H1 (cell line): ENCODE measurements around the gene TRIM14. TPM values are rescaled to one million over a fixed set of nuclear protein-coding genes. Genes with fewer than 3 reads are reported as not detected.

Experiments used
- CTCF ChIA-PET: fragments of 300-600 bp; sonication (Branson Sonifier 250); formaldehyde crosslinking; loops from one replicate; lab custom pipeline; 2021; ENCODE audit not compliant: partially characterized antibody; lab: Charles Lee
- POLR2A ChIA-PET: fragments of 300-600 bp; sonication (Branson Sonifier 250); formaldehyde crosslinking; loops from one replicate; lab custom pipeline; 2021; ENCODE audit warnings: inconsistent platforms; ENCODE audit not compliant: partially characterized antibody; lab: Charles Lee
- DNase-seq, 2 experiments: peaks; one replicate each; pipeline versions ENCODE4 v3.0.0 to v3.0.0-alpha.2; 2010 to 2022; ENCODE audit warnings: low spot score in 2 of 2, low read depth in 1 of 2, mixed read lengths in 1 of 2
- FAIRE-seq: peaks from 2 replicates; lab custom pipeline; 2011; peaks lifted over from hg19 to GRCh38; lab: Jason Lieb, UNC
- H2AFZ ChIP-seq: 2 replicates; pipeline ENCODE4 v1.8.1; 2012; ENCODE audit warnings: low read length, inconsistent platforms
- H2AK5ac ChIP-seq: 2 replicates; pipeline ENCODE4 v1.6.1; 2013; ENCODE audit warnings: low read depth, low read length
- H2BK120ac ChIP-seq: replicated peaks from 2 replicates; pipeline ENCODE3; 2013; ENCODE audit warnings: low read depth, low read length, inconsistent platforms
- H2BK12ac ChIP-seq: 2 replicates; pipeline ENCODE4 v1.6.1; 2013; ENCODE audit warnings: low read depth, low read length
- H2BK15ac ChIP-seq: 2 replicates; pipeline ENCODE4 v1.6.1; 2013; ENCODE audit warnings: low read length
- H2BK20ac ChIP-seq: 2 replicates; pipeline ENCODE4 v1.6.1; 2013; ENCODE audit warnings: low read length
- H2BK5ac ChIP-seq: 2 replicates; pipeline ENCODE4 v1.6.1; 2013; ENCODE audit warnings: low read depth, low read length
- H3K14ac ChIP-seq: 2 replicates; pipeline ENCODE4 v1.6.1; 2013; ENCODE audit warnings: inconsistent platforms; ENCODE audit not compliant: insufficient read length
- H3K18ac ChIP-seq: 2 replicates; pipeline ENCODE4 v1.6.1; 2013; ENCODE audit warnings: low read length; ENCODE audit errors: extremely low read depth
- H3K23ac ChIP-seq: 2 replicates; pipeline ENCODE4 v1.6.1; 2013; ENCODE audit warnings: inconsistent platforms; ENCODE audit not compliant: insufficient read length
- H3K23me2 ChIP-seq: 2 replicates; pipeline ENCODE4 v1.6.1; 2013; ENCODE audit warnings: low read depth, low read length
- H3K27ac ChIP-seq: 2 replicates; pipeline ENCODE4 v1.6.1; 2011; ENCODE audit warnings: low read depth, low read length, inconsistent platforms
- H3K27me3 ChIP-seq, 4 experiments: replicated peaks in 1 of 4; 1 replicate in 1 of 4; 2 replicates in 3 of 4; pipeline versions ENCODE4 v1.6.1 to v1.8.1; 2011 to 2013; ENCODE audit warnings: low read length in 3 of 4, mild to moderate bottlenecking in 3 of 4, inconsistent platforms in 2 of 4, mixed read lengths in 2 of 4, moderate library complexity in 1 of 4; ENCODE audit not compliant: control insufficient read depth in 3 of 4, insufficient read depth in 3 of 4; ENCODE audit errors: extremely low read depth in 1 of 4
- H3K36me3 ChIP-seq, 4 experiments: 2 replicates each; pipeline versions ENCODE4 v1.6.1 to v1.8.1; 2011 to 2013; ENCODE audit warnings: mild to moderate bottlenecking in 4 of 4, low read length in 3 of 4, moderate library complexity in 2 of 4, control low read depth in 1 of 4, inconsistent platforms in 1 of 4; ENCODE audit not compliant: insufficient read depth in 4 of 4, control insufficient read depth in 2 of 4
- H3K4ac ChIP-seq: replicated peaks from 2 replicates; pipeline ENCODE3; 2013; ENCODE audit warnings: low read length, low read depth, mixed read lengths, inconsistent platforms; ENCODE audit not compliant: insufficient read length
- H3K4me1 ChIP-seq, 4 experiments: replicated peaks in 1 of 4; 1 replicate in 1 of 4; 2 replicates in 3 of 4; pipeline versions ENCODE4 v1.6.1 to v1.8.1; 2011 to 2013; ENCODE audit warnings: low read length in 3 of 4, inconsistent platforms in 2 of 4, mixed read lengths in 1 of 4; ENCODE audit not compliant: insufficient read depth in 4 of 4, control insufficient read depth in 3 of 4
- H3K4me2 ChIP-seq, 2 experiments: 2 replicates each; pipeline versions ENCODE4 v1.6.1 to v1.8.1; 2011 to 2013; ENCODE audit warnings: low read depth in 2 of 2, low read length in 2 of 2, control low read depth in 1 of 2, inconsistent platforms in 1 of 2, mild to moderate bottlenecking in 1 of 2; ENCODE audit not compliant: insufficient read depth in 1 of 2
- H3K4me3 ChIP-seq, 4 experiments: fragments of 200-600, 300-600 bp in 1 of 4; sonication (generic), shearing (Covaris generic), sonication (Bioruptor Twin) in 1 of 4; 2 replicates each; pipeline versions ENCODE4 v1.5.1 to v1.8.1; 2011 to 2016; ENCODE audit warnings: low read length in 4 of 4, low read depth in 3 of 4, control low read depth in 2 of 4, inconsistent platforms in 2 of 4, mild to moderate bottlenecking in 2 of 4, mixed read lengths in 1 of 4, moderate library complexity in 1 of 4; ENCODE audit not compliant: insufficient read depth in 2 of 4; ENCODE audit errors: extremely low read depth in 1 of 4
- H3K56ac ChIP-seq: replicated peaks from 2 replicates; pipeline ENCODE3; 2013; ENCODE audit warnings: low read depth, mild to moderate bottlenecking, mixed read lengths, low read length, inconsistent platforms; ENCODE audit not compliant: insufficient read length
- H3K79me1 ChIP-seq: 2 replicates; pipeline ENCODE4 v1.6.1; 2013; ENCODE audit warnings: low read depth, low read length, control low read depth
- H3K79me2 ChIP-seq, 2 experiments: 2 replicates each; pipeline versions ENCODE4 v1.6.1 to v1.8.1; 2012 to 2013; ENCODE audit warnings: low read length in 2 of 2, mild to moderate bottlenecking in 2 of 2, inconsistent platforms in 1 of 2; ENCODE audit not compliant: insufficient read depth in 2 of 2, control insufficient read depth in 1 of 2
- H3K9ac ChIP-seq, 4 experiments: replicated peaks in 1 of 4; 1 replicate in 1 of 4; 2 replicates in 3 of 4; pipeline versions ENCODE4 v1.6.1 to v1.8.1; 2011 to 2013; ENCODE audit warnings: low read depth in 3 of 4, low read length in 3 of 4, control low read depth in 2 of 4, mild to moderate bottlenecking in 2 of 4, moderate library complexity in 2 of 4, inconsistent platforms in 1 of 4; ENCODE audit errors: extremely low read depth in 1 of 4
- H3K9me3 ChIP-seq, 2 experiments: 2 replicates each; pipeline versions ENCODE4 v1.6.1 to v1.8.1; 2012 to 2013; ENCODE audit warnings: mild to moderate bottlenecking in 2 of 2, moderate library complexity in 2 of 2, control low read depth in 1 of 2, inconsistent platforms in 1 of 2, low read depth in 1 of 2, low read length in 1 of 2, mixed read lengths in 1 of 2; ENCODE audit not compliant: insufficient read depth in 2 of 2
- H4K20me1 ChIP-seq, 2 experiments: replicated peaks in 1 of 2; 2 replicates each; pipeline versions ENCODE3 to v1.8.1; 2011 to 2013; ENCODE audit warnings: inconsistent platforms in 2 of 2, low read length in 2 of 2, mild to moderate bottlenecking in 1 of 2; ENCODE audit not compliant: insufficient read depth in 2 of 2, control insufficient read depth in 1 of 2
- H4K5ac ChIP-seq: 2 replicates; pipeline ENCODE4 v1.6.1; 2013; ENCODE audit warnings: low read length, low read depth, mixed read lengths, inconsistent platforms; ENCODE audit not compliant: insufficient read length
- H4K8ac ChIP-seq: 2 replicates; pipeline ENCODE4 v1.8.0; 2013; ENCODE audit warnings: mild to moderate bottlenecking, moderate library complexity, low read length, inconsistent platforms; ENCODE audit not compliant: insufficient read depth; ENCODE audit errors: extremely low read depth
- H4K91ac ChIP-seq: replicated peaks from 2 replicates; pipeline ENCODE3; 2013; ENCODE audit warnings: low read length, mixed read lengths, inconsistent platforms; ENCODE audit not compliant: insufficient read length
- CEBPB ChIP-seq: IDR thresholded peaks from 2 replicates; pipeline ENCODE4 v1.6.1; 2012; ENCODE audit warnings: low read depth, low read length
- RNF2 ChIP-seq: fragments of 200-900, 300-1000 bp; sonication (generic); IDR thresholded peaks from 2 replicates; pipeline ENCODE4 v1.7.1; 2016; ENCODE audit warnings: borderline replicate concordance, low read depth, mild to moderate bottlenecking, antibody characterized with exemption, low read length; ENCODE audit not compliant: poor library complexity, severe bottlenecking; ENCODE audit errors: missing control alignments
- SIN3A ChIP-seq, 2 experiments: IDR thresholded peaks in 1 of 2; conservative IDR thresholded peaks in 1 of 2; 2 replicates each; pipeline ENCODE4 v1.6.1; 2011 to 2012; ENCODE audit warnings: low read length in 2 of 2, improper control_type of control experiment in 1 of 2, low read depth in 1 of 2, mild to moderate bottlenecking in 1 of 2
- TCF12 ChIP-seq: IDR thresholded peaks from 2 replicates; pipeline ENCODE4 v1.6.1; 2011; ENCODE audit warnings: low read depth, mild to moderate bottlenecking, low read length
- WGBS, 2 experiments: shearing (Covaris generic) in 1 of 2; methylation state at CpG; one replicate each; pipeline versions ENCODE4 v1.1.6 to v1.1.7; 2013 to 2015; ENCODE audit warnings: low lambda C conversion rate in 2 of 2, mixed read lengths in 2 of 2, inconsistent platforms in 1 of 2, low coverage in 1 of 2, missing lambda C conversion rate in 1 of 2; ENCODE audit not compliant: insufficient replicate concordance in 2 of 2, insufficient coverage in 1 of 2, insufficient read length in 1 of 2; ENCODE audit errors: extremely low coverage in 1 of 2, missing lambda C conversion rate in 1 of 2; 5-methylcytosine and 5-hydroxymethylcytosine counted together
- polyA plus RNA-seq, 7 experiments: library from polyadenylated mRNA; depleted of rRNA in 3 of 7; stranded (reverse) in 5 of 7; unstranded in 2 of 7; fragments of >200 nt in 5 of 7; fragments of 200-250 nt in 2 of 7; gene quantifications; 1 replicate in 5 of 7; 2 replicates in 1 of 7; 4 replicates in 1 of 7; pipeline versions ENCODE4 v1.2.1 to v1.2.3, GENCODE V29; 2011 to 2013; ENCODE audit warnings: missing spikeins in 2 of 7, mixed read lengths in 2 of 7
- total RNA-seq: library from RNA; stranded (reverse); fragmentation: NEBNext Ultra II Directional; extraction: Animal tissue kit (Norgen Biotek cat#: 25700); gene quantifications from 2 replicates; pipeline ENCODE4 v1.2.1, GENCODE V29; 2021

TRIM14 gene
- total and polyA plus RNA-seq, 2 of the 8 experiments (the other 6 are each of a cell fraction or from before 2014, with no cell fraction given), result 9.2 to 19.4 TPM

DNA sequence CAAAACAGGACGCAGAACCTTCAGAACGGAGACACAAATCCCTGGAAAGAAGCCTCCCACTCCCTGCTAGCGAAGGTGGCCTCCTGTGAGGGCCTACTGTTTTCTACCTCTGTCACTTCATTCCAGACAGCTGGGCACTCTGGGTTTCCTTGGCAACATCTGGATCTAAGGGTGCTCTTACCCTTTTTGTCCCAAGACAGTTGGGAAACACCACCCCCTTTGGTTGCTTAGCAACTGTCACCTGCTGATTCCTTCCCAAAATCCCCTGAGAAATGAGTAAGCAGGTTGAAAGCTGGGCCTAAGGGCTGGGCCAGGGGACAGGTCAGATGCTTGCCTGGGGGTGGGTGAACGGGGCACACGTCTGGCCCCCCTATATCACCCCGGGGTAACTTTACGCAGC lies 33.1 kb downstream of the TRIM14 start:
- Histone ChIP-seq H3K14ac (no peak overlapping the region), H2AFZ (no peak overlapping the region), H3K9me3 (no peaks in the 10 kb centered on the region; a peak in 1 of 4 replicates), H2BK20ac (peak overlapping the region; percentile 2; the same call in 1 of the 2 replicates), H3K23me2 (peaks cover 2% of the 10 kb centered on the region; the same call in 1 of the 2 replicates), H3K23ac (no peak overlapping the region), H3K9ac (no peak overlapping the region), H2BK120ac (no peak overlapping the region), H3K4me1 (peaks cover 2 to 16% (median 6%) of the 10 kb centered on the region in 4 experiments; a peak in 4 of 7 replicates), H4K5ac (no peak overlapping the region), H2BK5ac (no peak overlapping the region), H3K56ac (no peak overlapping the region), H3K79me1 (no peaks in the 10 kb centered on the region), H2BK12ac (no peak overlapping the region), H3K4me3 (no peak overlapping the region), H2AK5ac (no peak overlapping the region), H3K18ac (no peak overlapping the region; the same call in 1 of the 2 replicates), H2BK15ac (no peak overlapping the region), H4K8ac (no peak overlapping the region), H3K27ac (no peak overlapping the region), H4K91ac (no peak overlapping the region), H3K36me3 (peaks cover 2 to 21% (median 8%) of the 10 kb centered on the region in 4 experiments; a peak in 5 of 8 replicates), H3K27me3 (no peaks in the 10 kb centered on the region; a peak in 2 of 7 replicates), H3K4me2 (peak overlapping the region in 1 of 2 experiments; percentile 12; a peak in 1 of 4 replicates), H4K20me1 (peaks cover 0 to 6% of the 10 kb centered on the region in 2 experiments), H3K4ac (no peak overlapping the region), H3K79me2 (no peaks in the 10 kb centered on the region)
- CTCF ChIA-PET, result interaction anchor here (0.5 to 3.5 kb wide), 10 partner anchors 11 to 189 kb away, joined by 3 to 29 read pairs (median 4); no protein-coding TSS in a partner anchor
- WGBS, 2 experiments, result 60% methylated on average over 7 of the region's 7 CpGs; no CpG with 5 or more reads in 1 of the 2 experiments
- DNase-seq, result peak; percentile 15 to 73
- FAIRE-seq, result peak; percentile 77
- TF ChIP-seq TCF12 (no peak), CEBPB (peak; percentile 50; the same call in 1 of the 2 replicates), SIN3A (conservative IDR thresholded peaks at IDR 0.05 in 1 of 2, IDR thresholded peaks at IDR 0.05 in 1 of 2; ENCODE audit: low read depth in 1 of 2, low read length in 2 of 2) (peak; percentile 72 to 92; a peak in 3 of 4 replicates), RNF2 (no peak)
- POLR2A ChIA-PET, result interaction anchor here (0.9 to 1.6 kb wide), 4 partner anchors 14 to 177 kb away, joined by 3 to 6 read pairs (median 4); partner anchors contain the start of gene NANS
